ENCODE measurements around the gene RPA1. TPM values are rescaled to one million over a fixed set of nuclear protein-coding genes. Genes with fewer than 3 reads are reported as not detected.

The RPA1 gene
- total RNA-seq, result 41.0 and 47.2 TPM in 2 replicates

GRCh38 chr17:1829592-1830257, at the start of gene RPA1, which contains the start of gene SMYD4:
Gene RPA1, plus strand, starts transcription at chr17:1830005. Its CDS starts 89 bp downstream, at chr17:1830094.
Gene SMYD4, minus strand, starts transcription at chr17:1829902. Its CDS starts 1,908 bp downstream, at chr17:1827994.

Other genes starting within 250 kb of the RPA1 start
- gene SLC43A2, start 201.2 kb upstream of the RPA1 start, total RNA-seq, result 16.6 and 29.0 TPM in 2 replicates
- gene SCARF1, start 184.3 kb upstream of the RPA1 start, total RNA-seq, result 90.2 and 95.1 TPM in 2 replicates
- 9.2 and 12.9 TPM in 2 replicates for gene RILP, start 180.1 kb upstream of the RPA1 start, total RNA-seq
- gene PRPF8, start 145.1 kb upstream of the RPA1 start, total RNA-seq, result 213 and 248 TPM in 2 replicates
- gene TLCD2, start 119.6 kb upstream of the RPA1 start, total RNA-seq, result 1.2 and 1.6 TPM in 2 replicates
- 13.3 and 19.2 TPM in 2 replicates for gene WDR81, start 105.3 kb upstream of the RPA1 start, total RNA-seq
- gene SERPINF2, start 87.1 kb upstream of the RPA1 start, total RNA-seq, result not detected in 2 replicates
- 0.40 TPM in 1 of 2 replicates, not detected in the other for gene SERPINF1, start 67.9 kb upstream of the RPA1 start, total RNA-seq
- 10.8 and 14.1 TPM in 2 replicates for gene SMYD4, start 103 bp upstream of the RPA1 start, total RNA-seq
- under 0.01 TPM in 2 replicates for gene RTN4RL1, start 195.3 kb downstream of the RPA1 start, total RNA-seq
- gene DPH1, start 200.1 kb downstream of the RPA1 start, total RNA-seq, result 21.7 and 23.4 TPM in 2 replicates
- gene OVCA2, start 212.0 kb downstream of the RPA1 start, total RNA-seq, result 58.8 and 74.5 TPM in 2 replicates
- gene HIC1, start 225.1 kb downstream of the RPA1 start, total RNA-seq, result 26.8 and 33.6 TPM in 2 replicates